Measurements from ENCODE around the gene ARMC7. TPM values are rescaled to one million over a fixed set of nuclear protein-coding genes. Genes with fewer than 3 reads are reported as not detected.
A peak's percentile ranks its signal among the peaks of the same experiment; 100 is the strongest.
"Not testable (repeated sequence)": the region's sequence is repeated elsewhere in the genome, so short reads cannot be mapped to it uniquely, and the experiment has no call there.

ARMC7 gene
- total RNA-seq, 3 donors from 2014 or later (not counting 1 experiment from before 2014, with no cell fraction given): 9.3 to 18.6 (median 11.3) TPM

- no peak overlapping the region for H3K4me3 Mint-ChIP-seq
- H3K36me3 Mint-ChIP-seq: peaks cover 3% of the 10 kb centered on the region
- WGBS (ENCODE audit: insufficient coverage): 0% methylated on average over 3 of the region's 4 CpGs
- intact Hi-C loops (cut with micrococcal nuclease): no loop called here
- Histone ChIP-seq H3K9me3 (ENCODE audit: control insufficient read depth, insufficient read depth, low read length) (no peaks in the 10 kb centered on the region), H3K4me3 (ENCODE audit: low read length) (no peak overlapping the region), H3K27ac (ENCODE audit: low read length) (no peak overlapping the region), H3K36me3 (ENCODE audit: control insufficient read depth, insufficient read depth, low read length) (peaks cover 19% of the 10 kb centered on the region), H3K4me1 (ENCODE audit: control insufficient read depth, insufficient read depth, low read length) (peaks cover 5% of the 10 kb centered on the region), H3K27me3 (ENCODE audit: control insufficient read depth, insufficient read depth, low read length) (no peaks in the 10 kb centered on the region)
- no peaks in the 10 kb centered on the region for H3K27me3 Mint-ChIP-seq (ENCODE audit: low read depth in 2 of 2)
- ATAC-seq: peak in 1 of 3 donors; percentile 25
- peak in 1 of 2 donors; percentile 52 for DNase-seq
- no peak for TF ChIP-seq CTCF (IDR thresholded peaks at IDR 0.05)
- no peak overlapping the region for H3K27ac Mint-ChIP-seq
- no peaks in the 10 kb centered on the region for H3K9me3 Mint-ChIP-seq
- peaks cover 0 to 6% of the 10 kb centered on the region in 2 donors for H3K4me1 Mint-ChIP-seq
Observed at GRCh38 chr17:75067856-75068255, 41.9 kb upstream of the ARMC7 start.

GRCh38 chr17:75068750-75069149 is 41.0 kb upstream of the ARMC7 start:
- H3K36me3 ChIP-seq (ENCODE audit: control insufficient read depth, insufficient read depth, low read length): peaks cover 10% of the 10 kb centered on the region
- Mint-ChIP-seq H3K4me3 (no peak overlapping the region), H3K27me3 (ENCODE audit: low read depth in 2 of 2) (no peaks in the 10 kb centered on the region), H3K36me3 (no peaks in the 10 kb centered on the region), H3K4me1 (peaks cover 0 to 6% of the 10 kb centered on the region in 2 donors), H3K27ac (no peak overlapping the region), H3K9me3 (no peaks in the 10 kb centered on the region)
- no peak for ATAC-seq
- no peak for TF ChIP-seq CTCF (IDR thresholded peaks at IDR 0.05)
- no peak overlapping the region for H3K27ac ChIP-seq (ENCODE audit: low read length)
- no peaks in the 10 kb centered on the region for H3K27me3 ChIP-seq (ENCODE audit: control insufficient read depth, insufficient read depth, low read length)
- no peak overlapping the region for H3K4me3 ChIP-seq (ENCODE audit: low read length)
- 87% methylated on average over 8 of the region's 8 CpGs for WGBS (ENCODE audit: insufficient coverage)
- H3K9me3 ChIP-seq (ENCODE audit: control insufficient read depth, insufficient read depth, low read length): no peaks in the 10 kb centered on the region
- intact Hi-C loops (cut with micrococcal nuclease): no loop called here
- H3K4me1 ChIP-seq (ENCODE audit: control insufficient read depth, insufficient read depth, low read length): peaks cover 5% of the 10 kb centered on the region
- DNase-seq: no peak

GRCh38 chr17:75069783-75070182 is 40.0 kb upstream of the ARMC7 start:
- no peaks in the 10 kb centered on the region for H3K36me3 ChIP-seq (ENCODE audit: control insufficient read depth, insufficient read depth, low read length)
- intact Hi-C loops (cut with micrococcal nuclease): no loop called here
- H3K4me1 ChIP-seq (ENCODE audit: control insufficient read depth, insufficient read depth, low read length): peaks cover 5% of the 10 kb centered on the region
- H3K36me3 Mint-ChIP-seq: no peaks in the 10 kb centered on the region
- 82% methylated on average over 2 of the region's 2 CpGs for WGBS (ENCODE audit: insufficient coverage)
- no peak for ATAC-seq
- no peak for TF ChIP-seq CTCF (IDR thresholded peaks at IDR 0.05)
- H3K4me3 Mint-ChIP-seq: no peak overlapping the region
- no peak overlapping the region for H3K27ac Mint-ChIP-seq
- H3K27ac ChIP-seq (ENCODE audit: low read length): no peak overlapping the region
- peak in 1 of 2 donors; percentile 43 for DNase-seq
- H3K27me3 ChIP-seq (ENCODE audit: control insufficient read depth, insufficient read depth, low read length): no peaks in the 10 kb centered on the region
- no peak overlapping the region for H3K4me3 ChIP-seq (ENCODE audit: low read length)
- H3K9me3 Mint-ChIP-seq: no peaks in the 10 kb centered on the region
- H3K27me3 Mint-ChIP-seq (ENCODE audit: low read depth in 2 of 2): no peaks in the 10 kb centered on the region
- no peaks in the 10 kb centered on the region for H3K9me3 ChIP-seq (ENCODE audit: control insufficient read depth, insufficient read depth, low read length)
- H3K4me1 Mint-ChIP-seq: peaks cover 0 to 6% of the 10 kb centered on the region in 2 donors

GRCh38 chr17:75071478-75072271 is 38.1 kb upstream of the ARMC7 start:
- H3K4me3 Mint-ChIP-seq; H3K4me1 Mint-ChIP-seq; H3K27me3 ChIP-seq (ENCODE audit: control insufficient read depth, insufficient read depth, low read length); H3K36me3 Mint-ChIP-seq; H3K27me3 Mint-ChIP-seq (ENCODE audit: low read depth in 2 of 2); H3K9me3 ChIP-seq (ENCODE audit: control insufficient read depth, insufficient read depth, low read length); intact Hi-C loops (cut with micrococcal nuclease); H3K4me3 ChIP-seq (ENCODE audit: low read length); H3K27ac ChIP-seq (ENCODE audit: low read length); DNase-seq; ATAC-seq; H3K9me3 Mint-ChIP-seq; H3K27ac Mint-ChIP-seq; H3K4me1 ChIP-seq (ENCODE audit: control insufficient read depth, insufficient read depth, low read length); H3K36me3 ChIP-seq (ENCODE audit: control insufficient read depth, insufficient read depth, low read length): not testable (repeated sequence)
- WGBS (ENCODE audit: insufficient coverage): 94% methylated on average over 8 of the region's 8 CpGs

GRCh38 chr17:75072909-75073308 is 36.9 kb upstream of the ARMC7 start:
- H3K4me3 ChIP-seq (ENCODE audit: low read length); H3K27me3 ChIP-seq (ENCODE audit: control insufficient read depth, insufficient read depth, low read length); H3K27me3 Mint-ChIP-seq (ENCODE audit: low read depth in 2 of 2); H3K4me3 Mint-ChIP-seq; H3K27ac ChIP-seq (ENCODE audit: low read length); H3K9me3 Mint-ChIP-seq; H3K36me3 ChIP-seq (ENCODE audit: control insufficient read depth, insufficient read depth, low read length); intact Hi-C loops (cut with micrococcal nuclease); H3K9me3 ChIP-seq (ENCODE audit: control insufficient read depth, insufficient read depth, low read length); H3K27ac Mint-ChIP-seq; ATAC-seq; DNase-seq; H3K36me3 Mint-ChIP-seq: not testable (repeated sequence)
- peaks cover 12% of the 10 kb centered on the region for H3K4me1 ChIP-seq (ENCODE audit: control insufficient read depth, insufficient read depth, low read length)
- peaks cover 7 to 10% of the 10 kb centered on the region in 2 donors for H3K4me1 Mint-ChIP-seq
- WGBS (ENCODE audit: insufficient coverage): 100% methylated on average over 3 of the region's 5 CpGs
